Neural cell (in vitro differentiated cells): Measurements from ENCODE around the gene GMIP.

Experiments used
- EP300 ChIP-seq: fragments of 450-650 bp; conservative IDR thresholded peaks from 2 replicates; pipeline ENCODE4 v1.6.1; 2014; ENCODE audit warnings: antibody characterized with exemption, mild to moderate bottlenecking, moderate library complexity; ENCODE audit not compliant: poor library complexity, severe bottlenecking
- MXI1 ChIP-seq: fragments of 450-650 bp; conservative IDR thresholded peaks from 2 replicates; pipeline ENCODE4 v1.6.1; 2014; ENCODE audit warnings: antibody characterized with exemption, mild to moderate bottlenecking; ENCODE audit not compliant: poor library complexity, severe bottlenecking
- POLR2AphosphoS5 ChIP-seq: IDR thresholded peaks from 2 replicates; pipeline ENCODE4 v1.6.1; 2012
- TAF1 ChIP-seq: IDR thresholded peaks from 2 replicates; pipeline ENCODE4 v1.6.1; 2012; ENCODE audit warnings: low read depth
- TF ChIP-seq, protein P1 (sequence below): fragments of 450-650 bp; IDR thresholded peaks from 2 replicates; pipeline ENCODE4 v1.5.1; 2014; ENCODE audit warnings: antibody characterized with exemption, mild to moderate bottlenecking, moderate library complexity; ENCODE audit not compliant: poor library complexity, severe bottlenecking

DNA sequence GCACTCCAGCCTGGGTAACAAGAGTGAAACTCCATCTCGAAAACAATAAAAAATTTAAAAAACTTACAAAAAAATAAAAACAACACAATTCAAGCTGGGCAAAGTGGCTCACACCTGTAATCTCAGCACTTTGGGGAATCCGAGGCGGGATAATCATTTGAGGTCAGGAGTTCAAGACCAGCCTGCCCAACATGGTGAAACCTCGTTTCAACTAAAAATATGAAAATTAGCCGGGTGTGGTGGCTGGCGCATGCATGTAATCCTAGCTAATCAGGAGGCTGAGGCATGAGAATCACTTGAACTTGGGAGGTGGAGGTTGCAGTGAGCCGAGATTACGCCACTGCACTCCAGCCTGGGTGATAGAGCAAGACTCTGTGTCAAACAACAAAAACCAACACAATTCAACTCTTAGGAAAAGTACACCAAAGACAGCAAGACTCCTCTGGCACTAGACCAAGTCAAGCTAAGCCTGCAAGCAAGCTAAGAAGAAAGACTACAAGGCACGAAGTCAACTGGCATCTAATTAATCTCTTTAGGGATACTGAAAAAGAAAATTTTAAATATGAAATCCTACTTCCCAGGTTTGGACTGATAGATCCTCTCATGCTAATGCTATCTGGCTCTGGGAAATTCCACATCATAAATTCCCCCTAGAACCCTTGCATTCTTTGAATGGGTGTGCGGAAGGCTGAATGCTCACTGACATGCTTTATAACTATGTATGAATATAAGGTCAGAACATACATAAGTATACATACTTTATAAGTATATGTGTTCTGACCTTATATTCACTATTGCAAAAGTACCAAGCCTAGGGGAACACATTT lies 32.9 kb downstream of the GMIP start:
- TF ChIP-seq, protein P1, sequence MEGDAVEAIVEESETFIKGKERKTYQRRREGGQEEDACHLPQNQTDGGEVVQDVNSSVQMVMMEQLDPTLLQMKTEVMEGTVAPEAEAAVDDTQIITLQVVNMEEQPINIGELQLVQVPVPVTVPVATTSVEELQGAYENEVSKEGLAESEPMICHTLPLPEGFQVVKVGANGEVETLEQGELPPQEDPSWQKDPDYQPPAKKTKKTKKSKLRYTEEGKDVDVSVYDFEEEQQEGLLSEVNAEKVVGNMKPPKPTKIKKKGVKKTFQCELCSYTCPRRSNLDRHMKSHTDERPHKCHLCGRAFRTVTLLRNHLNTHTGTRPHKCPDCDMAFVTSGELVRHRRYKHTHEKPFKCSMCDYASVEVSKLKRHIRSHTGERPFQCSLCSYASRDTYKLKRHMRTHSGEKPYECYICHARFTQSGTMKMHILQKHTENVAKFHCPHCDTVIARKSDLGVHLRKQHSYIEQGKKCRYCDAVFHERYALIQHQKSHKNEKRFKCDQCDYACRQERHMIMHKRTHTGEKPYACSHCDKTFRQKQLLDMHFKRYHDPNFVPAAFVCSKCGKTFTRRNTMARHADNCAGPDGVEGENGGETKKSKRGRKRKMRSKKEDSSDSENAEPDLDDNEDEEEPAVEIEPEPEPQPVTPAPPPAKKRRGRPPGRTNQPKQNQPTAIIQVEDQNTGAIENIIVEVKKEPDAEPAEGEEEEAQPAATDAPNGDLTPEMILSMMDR: no peak
- no peak for TF ChIP-seq EP300
- no peak for TF ChIP-seq MXI1
- no peak for TF ChIP-seq POLR2AphosphoS5
- TF ChIP-seq TAF1: no peak
